Lung (tissue), 12 donors: ENCODE data around the gene STX3. TPM values are rescaled to one million over a fixed set of nuclear protein-coding genes. Genes with fewer than 3 reads are reported as not detected.

Experiments used
- ATAC-seq: fragments of 200-7000 bp; cut with Tn5 transposase; one replicate; pipeline ENCODE4 v1.9.1; 2020; ENCODE audit warnings: moderate number of reproducible peaks; ENCODE audit not compliant: insufficient read depth, low FRiP score
- DNase-seq, 3 donors: peaks; one replicate each; pipeline ENCODE4 v3.0.0-alpha.2; 2013 to 2017
- H3K27ac ChIP-seq, 2 donors: one replicate each; pipeline ENCODE4 v1.5.1; 2013; ENCODE audit warnings: mild to moderate bottlenecking in 2 of 2, moderate library complexity in 2 of 2, control low read depth in 1 of 2, inconsistent platforms in 1 of 2, low read depth in 1 of 2, low read length in 1 of 2
- H3K27me3 ChIP-seq, 3 donors: one replicate each; pipeline ENCODE4 v1.5.1; 2013; ENCODE audit warnings: low read length in 2 of 3; ENCODE audit not compliant: control insufficient read depth in 3 of 3, insufficient read depth in 3 of 3
- H3K36me3 ChIP-seq, 4 donors: one replicate each; pipeline ENCODE4 v1.5.1; 2013; ENCODE audit warnings: low read length in 4 of 4, mild to moderate bottlenecking in 1 of 4, moderate library complexity in 1 of 4; ENCODE audit not compliant: control insufficient read depth in 4 of 4, insufficient read depth in 4 of 4
- H3K4me1 ChIP-seq, 5 donors: one replicate each; pipeline ENCODE4 v1.5.1; 2013; ENCODE audit warnings: low read length in 5 of 5, mild to moderate bottlenecking in 2 of 5, moderate library complexity in 1 of 5; ENCODE audit not compliant: control insufficient read depth in 5 of 5, insufficient read depth in 5 of 5
- H3K4me3 ChIP-seq: one replicate; pipeline ENCODE4 v1.5.1; 2013; ENCODE audit warnings: mild to moderate bottlenecking, control low read depth, moderate library complexity
- H3K9ac ChIP-seq, 2 donors: one replicate each; pipeline ENCODE4 v1.5.1; 2013; ENCODE audit warnings: low read length in 2 of 2, control low read depth in 1 of 2; ENCODE audit not compliant: insufficient read depth in 1 of 2
- H3K9me3 ChIP-seq, 4 donors: one replicate each; pipeline ENCODE4 v1.5.1; 2013; ENCODE audit warnings: low read length in 3 of 4, mild to moderate bottlenecking in 1 of 4, moderate library complexity in 1 of 4; ENCODE audit not compliant: control insufficient read depth in 4 of 4, insufficient read depth in 3 of 4
- WGBS, 2 donors: extraction: QIAGEN DNeasy Blood & Tissue Kit; methylation state at CpG; one replicate each; pipeline ENCODE4 v1.1.7; 2013; 5-methylcytosine and 5-hydroxymethylcytosine counted together
- polyA plus RNA-seq, 2 donors: library from polyadenylated mRNA; stranded (reverse); fragments of 200-250 nt; gene quantifications; one replicate each; pipeline ENCODE4 v1.2.1, GENCODE V29; 2013
- total RNA-seq, 2 donors: library from RNA; depleted of rRNA in 1 of 2; stranded (reverse); fragments of >200 nt in 1 of 2; gene quantifications; one replicate each; pipeline ENCODE4 v1.2.1, GENCODE V29; 2014 to 2021
- TF ChIP-seq, protein P1 (sequence below): IDR thresholded peaks from 2 replicates; pipeline ENCODE4 v1.5.1; 2012; ENCODE audit warnings: mild to moderate bottlenecking; ENCODE audit errors: control extremely low read depth, extremely low read depth
- donor health status: control.
- donor health status: control.
- donor health status: Bipolar disorder and iron deficiency.
- donor health status: healthy.
- donor health status: DM: yes; HTN: yes; CAD: no.

Gene STX3
- total and polyA plus RNA-seq, 4 donors, result 38.9 to 61.5 (median 47.0) TPM

GRCh38 chr11:59785818-59786217 lies 30.6 kb downstream of the STX3 start:
- ATAC-seq, result no peak
- H3K9ac ChIP-seq, result no peak overlapping the region
- H3K27ac ChIP-seq, result peak overlapping the region in 1 of 2 donors; percentile 37
- no peak for DNase-seq
- H3K36me3 ChIP-seq, result peaks cover 0 to 12% (median 4%) of the 10 kb centered on the region in 4 donors
- TF ChIP-seq, protein P1, sequence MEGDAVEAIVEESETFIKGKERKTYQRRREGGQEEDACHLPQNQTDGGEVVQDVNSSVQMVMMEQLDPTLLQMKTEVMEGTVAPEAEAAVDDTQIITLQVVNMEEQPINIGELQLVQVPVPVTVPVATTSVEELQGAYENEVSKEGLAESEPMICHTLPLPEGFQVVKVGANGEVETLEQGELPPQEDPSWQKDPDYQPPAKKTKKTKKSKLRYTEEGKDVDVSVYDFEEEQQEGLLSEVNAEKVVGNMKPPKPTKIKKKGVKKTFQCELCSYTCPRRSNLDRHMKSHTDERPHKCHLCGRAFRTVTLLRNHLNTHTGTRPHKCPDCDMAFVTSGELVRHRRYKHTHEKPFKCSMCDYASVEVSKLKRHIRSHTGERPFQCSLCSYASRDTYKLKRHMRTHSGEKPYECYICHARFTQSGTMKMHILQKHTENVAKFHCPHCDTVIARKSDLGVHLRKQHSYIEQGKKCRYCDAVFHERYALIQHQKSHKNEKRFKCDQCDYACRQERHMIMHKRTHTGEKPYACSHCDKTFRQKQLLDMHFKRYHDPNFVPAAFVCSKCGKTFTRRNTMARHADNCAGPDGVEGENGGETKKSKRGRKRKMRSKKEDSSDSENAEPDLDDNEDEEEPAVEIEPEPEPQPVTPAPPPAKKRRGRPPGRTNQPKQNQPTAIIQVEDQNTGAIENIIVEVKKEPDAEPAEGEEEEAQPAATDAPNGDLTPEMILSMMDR, result no peak
- no peaks in the 10 kb centered on the region for H3K27me3 ChIP-seq
- H3K4me1 ChIP-seq, result peaks cover 5 to 16% (median 9%) of the 10 kb centered on the region in 5 donors
- H3K9me3 ChIP-seq, result no peaks in the 10 kb centered on the region
- WGBS, 2 donors, result 89 to 91% methylated on average over 4 of the region's 4 CpGs
- no peak overlapping the region for H3K4me3 ChIP-seq

- 59 to 88% methylated on average over 4 of the region's 4 CpGs for WGBS, 2 donors
Measured at GRCh38 chr11:59787255-59787588, 32.0 kb downstream of the STX3 start.

DNA sequence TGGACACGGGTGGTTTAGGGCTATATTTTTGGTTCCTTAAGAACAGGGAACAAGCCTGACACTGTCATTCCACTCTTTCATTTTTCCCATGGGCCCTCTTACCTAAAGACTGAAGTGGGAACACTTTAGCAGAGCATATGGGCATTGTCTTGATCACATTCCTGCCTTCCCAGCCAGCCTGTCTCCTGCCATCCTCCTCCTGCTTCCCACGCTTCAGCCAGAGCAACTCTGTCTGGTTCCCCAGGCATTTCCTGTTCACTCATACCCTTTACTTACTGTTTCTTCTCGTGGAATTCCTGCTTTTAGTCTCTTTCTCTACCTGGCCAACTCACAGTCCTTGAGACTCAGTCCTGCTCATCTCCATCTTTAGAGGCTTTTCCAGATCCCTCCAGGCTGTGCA lies 32.6 kb downstream of the STX3 start:
- TF ChIP-seq, protein P1, result no peak
- Histone ChIP-seq H3K36me3 (peaks cover 0 to 23% (median 8%) of the 10 kb centered on the region in 4 donors), H3K4me3 (no peak overlapping the region), H3K4me1 (peaks cover 5 to 16% (median 9%) of the 10 kb centered on the region in 5 donors), H3K27ac (peak overlapping the region in 1 of 2 donors; percentile 42), H3K9me3 (no peaks in the 10 kb centered on the region), H3K9ac (no peak overlapping the region), H3K27me3 (no peaks in the 10 kb centered on the region)
- DNase-seq, result peak in 1 of 3 donors; percentile 13
- no peak for ATAC-seq
- 49 to 70% methylated on average over 3 of the region's 3 CpGs for WGBS, 2 donors

More at GRCh38 chr11:59787255-59787588, 32.0 kb downstream of the STX3 start:
- Histone ChIP-seq H3K4me3 (no peak overlapping the region), H3K9ac (no peak overlapping the region), H3K9me3 (no peaks in the 10 kb centered on the region), H3K27me3 (no peaks in the 10 kb centered on the region), H3K4me1 (peaks cover 5 to 16% (median 9%) of the 10 kb centered on the region in 5 donors), H3K27ac (peak overlapping the region in 1 of 2 donors; percentile 81), H3K36me3 (peaks cover 0 to 19% (median 7%) of the 10 kb centered on the region in 4 donors)
- ATAC-seq, result no peak
- TF ChIP-seq, protein P1, result no peak
- no peak for DNase-seq

DNA sequence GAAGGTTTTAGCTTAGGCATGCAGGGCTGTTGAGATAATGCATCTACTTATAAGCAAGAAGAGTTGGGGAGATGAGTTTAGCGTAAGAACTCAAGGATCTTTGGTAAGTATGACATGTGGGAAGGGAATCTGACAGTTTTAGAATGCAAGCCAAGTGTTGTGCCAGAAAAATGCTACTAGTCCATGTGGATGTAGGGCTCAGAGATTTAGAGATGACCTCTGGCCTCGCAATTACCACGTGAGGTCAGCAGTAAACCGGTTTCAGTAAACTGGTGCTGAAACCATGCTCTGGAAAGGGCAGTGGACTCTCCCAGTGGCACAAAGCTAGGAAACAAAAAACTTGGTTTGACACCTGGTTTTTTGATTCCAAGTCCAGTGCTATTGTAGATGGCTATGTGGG lies 36.5 kb downstream of the STX3 start:
- ATAC-seq (no peak), DNase-seq (no peak)
- Histone ChIP-seq H3K36me3 (peaks cover 0 to 51% (median 10%) of the 10 kb centered on the region in 4 donors), H3K9ac (no peak overlapping the region), H3K4me3 (no peak overlapping the region), H3K4me1 (peaks cover 3 to 13% (median 9%) of the 10 kb centered on the region in 5 donors), H3K27ac (peak overlapping the region in 1 of 2 donors; percentile 46), H3K27me3 (no peaks in the 10 kb centered on the region), H3K9me3 (no peaks in the 10 kb centered on the region)
- WGBS, 2 donors, result 89 to 95% methylated on average over 4 of the region's 4 CpGs
- TF ChIP-seq, protein P1, result no peak
